GM19395 (cell line): Measurements from ENCODE around the gene PHTF2.
"Not testable (repeated sequence)": the region's sequence is repeated elsewhere in the genome, so short reads cannot be mapped to it uniquely, and the experiment has no call there.

Experiments used
- ATAC-seq: cut with Tn5 transposase; IDR thresholded peaks from one replicate; pipeline ENCODE4 v1.9.1; 2021; ENCODE audit warnings: mild to moderate bottlenecking, moderate library complexity; ENCODE audit not compliant: unreplicated experiment

The PHTF2 gene

DNA sequence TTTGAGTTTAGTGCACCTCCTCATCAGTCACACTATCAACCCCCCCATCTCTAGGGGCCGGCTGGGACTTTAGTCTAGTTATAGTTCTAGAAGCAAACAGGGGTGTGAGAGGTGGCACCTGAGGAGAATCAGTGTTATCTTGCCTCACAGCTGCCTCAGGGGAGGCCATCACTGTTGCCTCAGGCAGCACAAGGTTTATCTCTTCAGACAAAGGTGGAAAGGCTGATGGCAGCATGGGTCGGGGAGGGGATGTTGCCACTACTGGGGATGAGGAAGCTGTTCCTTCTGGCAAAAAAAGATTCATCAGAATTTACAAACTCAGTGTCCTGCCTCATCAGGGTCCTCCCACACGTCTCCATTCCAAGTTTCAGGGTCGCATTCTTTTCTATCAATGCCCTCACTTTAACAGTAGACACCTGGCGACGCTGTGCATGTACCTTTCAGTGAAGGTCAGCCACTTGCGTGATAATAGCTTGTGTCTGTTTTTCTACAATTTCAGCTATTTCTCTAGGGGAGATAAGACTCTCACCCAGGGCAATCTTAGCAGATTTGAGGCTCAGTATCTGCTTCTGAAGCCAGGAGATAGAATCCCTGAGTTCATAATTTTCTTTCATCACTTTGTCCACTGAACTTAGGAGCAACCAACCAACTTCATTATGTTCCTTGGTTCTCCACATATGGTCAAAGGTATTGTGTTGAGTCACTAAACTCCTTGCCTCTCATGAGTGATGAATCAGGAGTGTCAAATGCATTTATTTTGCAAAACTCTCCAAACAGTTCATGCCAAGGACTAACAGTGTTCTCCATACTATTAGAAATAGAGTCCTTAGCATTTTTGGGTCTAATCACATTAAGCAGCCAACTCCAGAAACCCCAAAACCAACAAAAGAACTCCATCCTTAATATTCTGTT lies 75.1 kb downstream of the PHTF2 start:
- not testable (repeated sequence) for ATAC-seq

DNA sequence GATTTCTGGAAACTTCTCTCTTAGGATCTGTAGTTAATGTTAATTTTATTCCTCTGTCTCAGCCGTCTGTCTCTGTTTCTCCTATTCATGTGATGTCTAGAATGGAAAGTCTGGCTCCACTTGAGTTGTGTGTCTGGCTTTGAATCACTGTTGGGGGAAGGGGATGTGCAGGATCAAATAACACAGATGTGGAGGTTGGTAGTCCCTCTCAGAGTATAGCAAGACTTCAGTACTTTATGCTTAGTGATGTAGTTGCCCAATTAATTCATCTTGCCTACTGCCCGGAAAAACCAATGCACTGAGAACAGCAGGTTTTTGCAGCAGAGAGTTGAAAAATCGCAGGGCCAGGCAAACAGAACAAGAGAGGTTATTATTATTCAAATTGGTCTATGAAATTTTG lies 79.2 kb downstream of the PHTF2 start:
- ATAC-seq, result no peak

GRCh38 chr7:77878500-77878899 lies 79.9 kb downstream of the PHTF2 start:
- no peak for ATAC-seq

GRCh38 chr7:77879272-77879671 lies 80.7 kb downstream of the PHTF2 start:
- no peak for ATAC-seq

DNA sequence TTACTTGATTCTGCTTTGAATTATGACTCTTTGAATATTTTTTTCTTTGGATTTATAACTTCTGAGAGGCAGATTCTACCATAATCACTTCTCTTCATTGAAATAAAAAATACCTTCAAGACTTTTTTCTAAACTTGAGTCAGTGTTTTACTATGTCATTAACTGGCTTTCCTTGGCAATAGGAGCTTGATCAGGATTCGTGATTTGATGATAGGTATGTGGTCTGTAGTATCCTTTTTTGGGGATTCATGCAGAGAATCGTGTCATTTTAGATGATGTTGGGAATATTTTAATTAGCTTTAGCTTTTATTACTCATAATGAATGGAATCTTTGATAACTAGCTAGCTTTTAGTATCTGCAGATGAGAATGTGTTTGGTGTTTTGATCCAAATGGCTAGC lies 83.3 kb downstream of the PHTF2 start:
- ATAC-seq, result no peak

DNA sequence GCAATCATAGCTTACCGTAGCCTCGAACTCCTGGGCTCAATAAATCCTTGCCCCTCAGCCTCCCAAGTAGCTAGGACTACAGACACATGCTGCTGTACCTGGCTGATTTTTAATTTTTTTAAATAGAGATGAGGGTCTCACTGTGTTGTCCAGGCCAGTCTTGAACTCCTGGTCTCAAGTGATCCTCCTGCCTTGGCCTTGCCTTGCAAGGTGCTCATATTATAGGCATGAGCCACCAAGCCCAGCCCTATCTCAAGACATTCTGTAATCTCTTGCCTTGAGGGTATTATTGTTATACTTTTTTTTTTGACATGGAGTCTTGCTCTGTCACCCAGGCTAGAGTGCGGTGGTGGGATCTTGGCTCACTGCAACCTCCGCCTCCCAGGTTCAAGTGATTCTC lies 86.6 kb downstream of the PHTF2 start:
- no peak for ATAC-seq

DNA sequence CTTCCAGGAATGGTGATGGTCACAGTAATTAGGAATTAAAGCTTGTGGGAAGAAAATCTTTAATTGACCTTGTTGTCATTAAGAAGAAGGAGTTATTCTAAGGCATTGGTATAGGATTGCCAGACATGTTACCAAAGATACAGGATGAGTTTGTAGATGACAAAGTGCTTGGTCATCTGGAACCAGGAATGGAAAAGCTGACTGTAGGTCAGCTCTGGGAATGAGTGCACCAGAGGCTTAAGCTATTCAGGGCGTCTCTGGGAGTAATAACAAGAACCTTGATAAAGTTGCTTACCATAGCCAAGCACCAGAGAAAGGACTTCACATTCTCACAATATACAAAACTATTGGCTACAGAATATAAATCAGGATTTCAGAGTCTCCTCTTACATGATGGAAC lies 89.0 kb downstream of the PHTF2 start:
- ATAC-seq, result no peak

DNA sequence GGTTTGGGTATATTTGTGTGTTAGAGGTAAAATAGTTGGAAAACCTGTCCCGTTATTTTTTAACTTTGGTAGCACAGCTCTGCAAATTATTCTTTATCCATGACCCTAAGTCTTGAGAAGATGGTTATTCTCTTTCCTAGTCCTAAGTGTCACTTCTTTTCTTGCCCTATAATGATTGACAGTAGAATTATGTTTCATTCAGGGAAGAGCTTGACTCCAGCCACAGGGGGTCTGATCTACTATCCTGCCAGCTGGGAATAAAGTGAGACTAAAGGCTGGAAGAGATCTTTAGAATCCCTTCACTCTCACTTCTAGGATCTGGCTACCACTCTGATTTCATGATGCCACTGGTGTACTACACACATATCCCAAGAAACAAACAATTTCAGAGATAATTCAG lies 90.4 kb downstream of the PHTF2 start:
- ATAC-seq, result no peak

- ATAC-seq, result no peak
Measured at GRCh38 chr7:77893813-77894212, 95.2 kb downstream of the PHTF2 start.

DNA sequence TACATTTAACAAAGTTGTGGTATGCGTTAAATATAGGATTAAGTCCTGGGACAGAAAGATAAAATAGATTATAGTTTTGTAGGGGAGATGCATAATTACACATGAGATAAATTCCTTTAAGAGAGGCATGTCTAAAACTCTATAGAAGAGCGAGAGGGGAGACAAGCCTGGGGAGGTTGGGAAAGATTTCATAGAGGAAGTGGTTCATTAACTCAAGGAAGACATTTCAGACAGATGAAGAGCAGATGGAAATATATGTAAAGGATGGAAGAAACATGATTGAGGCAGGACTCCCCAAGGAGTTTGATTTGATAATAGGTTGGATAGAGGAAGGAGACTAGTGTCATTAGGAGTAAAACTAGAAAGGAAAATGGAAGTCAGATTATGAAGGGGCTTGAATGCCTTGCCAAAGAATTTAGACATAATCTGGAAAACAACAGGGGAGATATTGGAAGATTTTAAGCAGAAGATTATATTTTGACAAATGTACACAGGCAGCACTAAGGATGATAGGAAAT lies 96.1 kb downstream of the PHTF2 start:
- no peak for ATAC-seq

DNA sequence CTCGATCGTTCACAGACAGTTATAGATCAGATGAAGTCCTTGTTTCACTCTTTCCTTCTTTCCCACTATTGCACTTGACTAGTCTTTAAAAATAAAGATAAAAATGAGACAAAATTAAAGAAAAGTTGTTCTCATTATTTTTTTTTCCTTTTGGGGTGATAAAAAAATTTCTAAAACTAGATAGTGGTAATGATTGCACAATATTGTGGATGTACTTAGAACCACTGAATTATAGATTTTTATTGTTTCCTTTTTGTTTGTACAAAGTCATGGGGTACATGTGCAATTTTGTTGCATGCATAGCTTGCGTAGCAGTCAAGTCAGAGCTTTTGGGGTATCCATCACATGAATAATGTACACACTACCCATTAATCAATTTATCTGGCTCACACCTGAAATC lies 97.3 kb downstream of the PHTF2 start:
- ATAC-seq, result no peak

- no peak for ATAC-seq
Measured at GRCh38 chr7:77897004-77897547, 98.5 kb downstream of the PHTF2 start.

DNA sequence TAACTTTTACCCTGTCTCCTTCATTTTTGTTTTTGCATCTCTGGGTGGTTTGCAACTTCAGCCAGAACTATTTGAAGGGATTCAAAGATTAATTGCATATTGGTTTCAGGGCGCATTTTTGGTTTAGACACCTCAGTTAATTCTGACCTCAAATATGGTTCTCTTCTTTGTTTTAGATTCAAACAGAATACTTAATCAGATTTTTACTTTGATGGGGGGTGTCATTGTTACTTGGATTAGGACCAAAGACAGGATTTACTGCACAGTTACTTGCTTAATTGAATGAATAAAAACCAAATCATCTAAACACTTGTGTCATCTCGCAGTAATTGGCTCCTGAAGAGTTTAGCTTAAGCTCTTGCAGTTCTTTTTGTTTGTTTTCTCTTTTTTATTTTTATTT lies 100.9 kb downstream of the PHTF2 start:
- ATAC-seq, result no peak

- peak; percentile 42 for ATAC-seq
Measured at GRCh38 chr7:77903597-77903996, 105.0 kb downstream of the PHTF2 start.

GRCh38 chr7:77904252-77904651 lies 105.7 kb downstream of the PHTF2 start:
- no peak for ATAC-seq

DNA sequence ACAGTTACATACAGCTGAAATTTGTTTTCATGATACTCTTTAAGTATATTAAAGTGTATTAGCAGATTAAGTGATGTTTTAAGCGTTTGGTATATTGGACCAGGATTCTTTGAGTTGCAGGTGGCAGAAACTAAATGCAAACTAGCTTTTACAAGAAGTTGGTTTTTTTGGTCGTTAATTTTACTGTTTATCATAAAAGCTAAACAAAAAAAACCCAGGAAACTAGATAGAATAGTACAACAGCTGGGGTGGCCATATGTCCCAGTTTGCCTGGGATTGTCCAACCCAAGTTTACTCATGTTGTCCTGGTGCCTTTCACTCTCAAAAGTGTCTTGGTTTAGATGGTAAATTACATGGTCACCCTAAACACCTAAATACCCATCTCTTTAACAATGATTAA lies 108.7 kb downstream of the PHTF2 start:
- ATAC-seq, result no peak

DNA sequence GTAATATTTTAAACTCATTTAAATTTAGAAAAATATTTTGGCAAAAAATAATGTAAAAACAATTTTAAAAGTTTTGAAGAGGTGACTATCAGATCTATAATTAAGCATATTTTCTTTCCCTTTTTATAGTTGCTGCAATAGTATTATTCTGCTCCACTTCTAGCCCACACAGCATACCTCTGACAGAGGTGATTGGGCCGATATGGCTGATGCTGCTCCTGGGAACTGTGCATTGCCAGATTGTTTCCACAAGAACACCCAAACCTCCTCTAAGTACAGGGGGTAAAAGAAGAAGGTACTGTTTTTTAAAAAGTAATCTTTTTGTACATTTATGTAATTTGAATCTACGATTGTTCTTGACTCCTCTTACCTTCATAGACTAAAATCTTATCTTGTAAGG lies 110.1 kb downstream of the PHTF2 start:
- no peak for ATAC-seq

DNA sequence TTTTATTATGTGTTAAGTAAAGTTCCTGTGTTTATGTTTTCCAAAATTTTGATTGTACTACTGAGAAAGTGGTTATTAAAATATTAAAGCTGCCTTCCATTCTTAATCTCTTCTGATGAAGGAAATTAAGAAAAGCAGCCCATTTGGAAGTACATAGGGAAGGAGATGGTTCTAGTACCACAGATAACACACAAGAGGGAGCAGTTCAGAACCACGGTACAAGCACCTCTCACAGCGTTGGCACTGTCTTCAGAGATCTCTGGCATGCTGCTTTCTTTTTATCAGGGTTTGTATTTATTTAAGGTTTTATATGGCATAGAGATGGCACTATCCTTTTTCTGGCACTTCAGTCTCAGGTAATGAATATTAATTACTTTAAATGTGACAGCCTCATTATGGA lies 111.6 kb downstream of the PHTF2 start:
- no peak for ATAC-seq

- no peak for ATAC-seq
Measured at GRCh38 chr7:77912293-77912692, 113.7 kb downstream of the PHTF2 start.

DNA sequence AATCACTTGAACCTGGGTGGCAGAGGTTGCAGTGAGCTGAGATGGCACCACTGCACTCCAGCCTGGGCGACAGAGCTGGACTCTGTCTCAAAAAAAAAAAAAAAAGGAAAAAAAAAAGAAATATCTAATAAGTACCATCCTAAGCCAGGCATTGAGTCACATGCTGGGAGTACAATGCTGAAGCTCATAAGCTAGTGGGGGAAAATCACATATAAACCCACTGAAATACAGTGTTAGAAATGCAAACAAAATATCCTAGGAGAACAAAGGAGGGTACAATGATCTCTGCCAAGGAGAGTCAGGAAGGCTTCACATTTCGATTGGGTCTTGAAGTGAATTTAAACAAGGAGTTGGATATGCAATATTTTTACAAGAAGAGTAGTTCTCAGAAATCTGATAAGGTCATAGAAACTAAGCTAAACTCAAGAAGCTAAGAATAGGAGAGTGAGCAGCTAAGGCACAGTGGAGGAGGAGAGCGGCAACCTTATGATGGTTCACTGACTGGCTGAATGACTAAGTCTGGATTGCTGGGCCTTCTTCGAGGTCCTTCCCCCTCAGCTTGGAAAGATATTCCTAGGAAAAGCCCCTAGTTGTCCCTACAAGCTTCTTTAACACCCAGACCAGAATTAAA lies 115.5 kb downstream of the PHTF2 start:
- no peak for ATAC-seq

DNA sequence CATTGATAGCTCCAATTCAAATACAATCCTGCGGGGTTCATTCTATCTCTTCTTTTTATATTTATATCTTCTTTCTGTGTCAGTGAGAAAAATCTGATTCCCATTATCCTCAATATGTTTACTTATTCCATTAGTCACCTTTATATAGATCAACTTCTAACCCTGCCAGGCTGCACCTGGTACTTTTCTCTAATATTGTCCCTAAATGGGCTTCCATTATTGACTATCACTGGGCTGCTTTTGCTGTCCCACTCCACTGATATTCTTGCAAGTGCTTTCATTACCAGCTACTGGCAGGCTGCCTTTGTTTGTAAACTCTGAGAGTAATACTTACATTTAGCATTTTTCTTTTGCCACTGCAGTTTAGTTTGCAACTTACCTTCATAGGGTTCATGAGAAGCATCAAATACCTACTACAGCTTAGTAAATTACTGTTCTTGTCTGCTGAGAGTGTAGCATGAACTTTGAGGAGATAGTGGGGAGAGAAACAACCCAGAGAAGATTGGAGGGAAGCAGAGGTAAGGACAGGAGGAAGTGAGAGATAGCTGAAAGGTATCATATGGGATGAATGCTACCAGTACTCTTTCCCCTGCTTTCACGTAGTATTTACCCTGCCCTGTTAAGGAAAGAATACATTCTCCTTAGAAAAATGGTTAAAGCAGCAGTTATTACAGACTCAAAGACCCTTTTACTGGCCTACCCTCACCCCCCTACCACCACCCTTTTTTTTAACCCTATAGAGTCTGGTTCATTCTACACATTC lies 119.1 kb downstream of the PHTF2 start:
- ATAC-seq, result no peak
